HCEC 1CT (cell line): Measurements from ENCODE around the gene VLDLR.
A peak's percentile ranks its signal among the peaks of the same experiment; 100 is the strongest.

ENCODE experiments used
- DNase-seq: peaks from one replicate; pipeline ENCODE4 v3.0.0-alpha.2; 2017

VLDLR gene

GRCh38 chr9:2621722-2622460 is at the start of gene VLDLR:
Gene VLDLR, plus strand, starts transcription at chr9:2621787. Its CDS starts 403 bp downstream, at chr9:2622190.
- DNase-seq, result peak; percentile 27

GRCh38 chr9:2574203-2574602 is 47.4 kb upstream of the VLDLR start:
- DNase-seq, result no peak

- no peak for DNase-seq
These were observed 45.0 kb upstream of the VLDLR start for GRCh38 chr9:2576631-2577030.

GRCh38 chr9:2583308-2584013 is 38.1 kb upstream of the VLDLR start:
- DNase-seq, result no peak

- no peak for DNase-seq
These were observed 29.6 kb upstream of the VLDLR start for GRCh38 chr9:2591967-2592366.

GRCh38 chr9:2593744-2594143 is 27.8 kb upstream of the VLDLR start:
- no peak for DNase-seq

GRCh38 chr9:2595973-2596372 is 25.6 kb upstream of the VLDLR start:
- DNase-seq, result no peak

GRCh38 chr9:2597483-2597882 is 24.1 kb upstream of the VLDLR start:
- no peak for DNase-seq

- no peak for DNase-seq
These were observed 21.7 kb upstream of the VLDLR start for GRCh38 chr9:2599896-2600295.

- no peak for DNase-seq
These were observed 21.3 kb upstream of the VLDLR start for GRCh38 chr9:2600307-2600706.

- no peak for DNase-seq
These were observed 19.7 kb upstream of the VLDLR start for GRCh38 chr9:2601785-2602378.

GRCh38 chr9:2602704-2603116 is 18.9 kb upstream of the VLDLR start:
- DNase-seq, result no peak

- DNase-seq, result no peak
These were observed 18.0 kb upstream of the VLDLR start for GRCh38 chr9:2603621-2604020.

- no peak for DNase-seq
These were observed 16.3 kb upstream of the VLDLR start for GRCh38 chr9:2605246-2605645.

- no peak for DNase-seq
These were observed 13.3 kb upstream of the VLDLR start for GRCh38 chr9:2608276-2608675.

GRCh38 chr9:2610985-2611384 is 10.6 kb upstream of the VLDLR start:
- no peak for DNase-seq

- DNase-seq, result no peak
These were observed 9.6 kb upstream of the VLDLR start for GRCh38 chr9:2611961-2612360.

- DNase-seq, result no peak
These were observed 7.8 kb upstream of the VLDLR start for GRCh38 chr9:2613730-2614271.

- DNase-seq, result no peak
These were observed 6.1 kb upstream of the VLDLR start for GRCh38 chr9:2615497-2615896.

- DNase-seq, result no peak
These were observed 4.8 kb upstream of the VLDLR start for GRCh38 chr9:2616692-2617377.

GRCh38 chr9:2618289-2618688 is 3.3 kb upstream of the VLDLR start:
- DNase-seq, result no peak

- peak; percentile 79 for DNase-seq
These were observed 467 bp upstream of the VLDLR start for GRCh38 chr9:2620919-2621721.
